Amygdala (tissue), 56 donors: ENCODE data around the gene BRD1.

Source experiments
- DNase-seq, 56 donors: peaks; one replicate each; lab custom pipeline; 2025; lab: John Stamatoyannopoulos, UW

BRD1 gene

DNA sequence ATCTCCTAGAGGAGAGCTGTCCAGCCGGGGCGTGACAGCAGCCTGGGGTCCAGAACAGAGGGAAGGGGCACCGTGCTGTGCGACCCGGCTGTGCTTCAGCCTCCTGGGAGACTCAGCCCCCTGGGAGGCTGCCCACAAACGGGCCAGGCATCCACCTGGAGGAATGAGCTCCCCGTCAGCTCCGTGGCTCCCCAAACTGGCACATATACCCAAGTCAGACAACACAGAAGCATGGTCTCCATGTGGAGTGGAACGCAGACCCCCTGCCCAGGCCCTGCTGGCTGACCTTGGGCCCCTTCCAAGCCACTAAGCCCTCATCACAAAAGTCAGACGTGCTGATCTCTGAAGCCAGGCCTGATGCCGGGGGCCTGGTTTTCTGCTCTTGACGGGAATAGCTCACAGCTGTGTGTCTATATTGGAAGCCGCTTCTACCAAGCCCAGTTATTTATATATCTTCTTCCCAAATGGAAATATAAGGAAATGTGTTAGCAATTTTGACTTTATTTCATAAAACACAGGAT lies 91.7 kb downstream of the BRD1 start:
- no peak for DNase-seq

DNA sequence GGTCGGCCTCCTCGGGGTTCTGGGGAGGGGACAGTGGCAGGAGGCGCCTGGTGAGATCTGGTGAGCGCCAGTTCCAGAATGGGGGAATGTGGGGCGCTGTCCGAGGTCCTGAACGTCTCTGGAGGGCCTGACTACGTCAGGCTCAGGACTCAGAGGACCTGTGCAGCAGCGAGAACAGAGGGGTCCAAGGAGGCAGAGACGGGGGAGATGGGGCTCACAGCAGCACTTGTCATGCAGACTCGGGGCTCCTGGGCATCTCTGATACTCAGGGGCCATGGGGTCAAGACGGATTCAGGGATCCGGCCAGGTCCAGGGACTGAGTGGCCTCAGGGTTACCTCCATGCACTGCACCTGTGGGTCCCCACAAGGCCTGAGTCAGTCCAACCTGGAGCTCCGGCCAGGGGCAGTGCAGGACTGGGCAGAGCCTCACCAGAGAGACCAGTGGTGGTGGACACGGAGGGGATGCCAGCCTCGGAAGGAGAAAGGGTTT lies 92.2 kb downstream of the BRD1 start:
- no peak for DNase-seq

DNA sequence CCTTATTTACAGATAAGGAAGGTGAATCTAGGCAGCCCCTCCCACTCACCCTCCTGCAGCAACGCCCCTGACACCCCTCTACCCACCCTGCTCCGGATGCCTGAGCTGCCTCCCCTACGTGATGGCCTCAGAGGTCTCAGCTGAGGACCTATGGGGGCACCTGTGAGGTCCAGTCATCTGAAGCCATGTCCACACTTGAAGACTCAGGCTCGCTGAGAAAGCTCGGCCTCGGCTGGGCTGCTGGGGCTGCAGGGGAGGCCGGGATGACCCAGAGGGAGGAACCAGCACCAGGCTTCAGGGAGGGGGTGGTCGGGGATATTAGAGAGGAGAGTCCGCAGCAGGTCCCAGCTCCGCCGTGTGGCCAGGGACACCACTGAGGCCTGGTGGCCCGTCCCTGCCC lies 92.8 kb downstream of the BRD1 start:
- no peak for DNase-seq

DNA sequence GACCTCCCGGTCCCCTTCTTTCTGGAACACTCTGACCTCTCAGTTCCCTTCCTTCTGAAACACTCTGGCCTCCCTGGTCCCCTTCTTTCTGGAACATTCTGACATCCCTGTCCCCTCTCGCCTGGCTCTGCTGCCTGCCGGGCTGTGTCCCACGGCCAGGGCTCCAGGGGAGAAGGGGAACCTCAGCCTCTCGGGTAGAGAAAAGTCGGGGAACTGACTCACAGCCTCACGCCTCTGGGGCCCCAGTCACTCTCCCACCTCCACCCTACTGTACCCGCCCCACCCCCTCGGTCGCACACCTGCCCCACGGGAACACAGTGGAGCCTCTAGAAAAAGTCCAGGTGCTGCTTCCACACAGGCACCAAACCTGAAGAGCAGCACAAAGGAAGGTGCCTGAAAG lies 93.3 kb downstream of the BRD1 start:
- no peak for DNase-seq

DNA sequence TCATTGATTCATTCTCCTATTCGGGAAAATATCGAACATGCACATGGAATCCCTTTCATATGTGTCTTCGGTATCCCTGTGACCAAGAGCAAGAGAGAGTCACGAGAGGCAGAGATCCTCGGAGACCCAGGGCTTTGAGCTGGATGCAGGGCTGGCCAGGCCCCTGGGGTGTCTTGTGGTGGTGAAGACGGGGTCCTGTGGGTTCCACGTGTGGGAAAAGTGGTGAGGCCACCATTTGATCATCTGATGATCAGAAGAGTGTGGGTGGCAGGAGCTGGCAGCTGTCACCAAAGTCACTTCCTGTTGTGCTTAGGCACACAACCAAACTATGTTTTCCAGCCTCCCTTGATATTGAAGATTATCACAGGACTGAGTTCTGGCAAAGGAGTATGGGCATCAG lies 94.0 kb downstream of the BRD1 start:
- no peak for DNase-seq

DNA sequence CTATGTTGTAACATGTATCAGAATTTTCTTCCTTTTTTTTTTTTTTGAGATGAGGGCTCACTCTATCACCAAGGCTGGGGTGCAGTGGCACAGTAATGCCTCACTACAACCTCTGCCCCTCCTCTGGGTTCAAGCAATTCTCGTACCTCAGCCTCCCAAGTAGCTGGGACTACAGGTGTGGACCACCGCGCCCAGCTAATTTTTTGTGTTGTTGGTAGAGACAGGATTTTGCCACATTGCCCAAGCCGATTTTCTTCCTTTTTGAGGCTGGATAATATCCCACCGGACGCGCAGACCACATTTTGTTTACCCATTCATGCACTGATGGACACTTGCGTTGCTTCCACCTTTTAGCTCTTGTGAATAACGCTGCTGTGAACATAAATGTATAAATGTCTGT lies 97.0 kb downstream of the BRD1 start:
- no peak for DNase-seq

DNA sequence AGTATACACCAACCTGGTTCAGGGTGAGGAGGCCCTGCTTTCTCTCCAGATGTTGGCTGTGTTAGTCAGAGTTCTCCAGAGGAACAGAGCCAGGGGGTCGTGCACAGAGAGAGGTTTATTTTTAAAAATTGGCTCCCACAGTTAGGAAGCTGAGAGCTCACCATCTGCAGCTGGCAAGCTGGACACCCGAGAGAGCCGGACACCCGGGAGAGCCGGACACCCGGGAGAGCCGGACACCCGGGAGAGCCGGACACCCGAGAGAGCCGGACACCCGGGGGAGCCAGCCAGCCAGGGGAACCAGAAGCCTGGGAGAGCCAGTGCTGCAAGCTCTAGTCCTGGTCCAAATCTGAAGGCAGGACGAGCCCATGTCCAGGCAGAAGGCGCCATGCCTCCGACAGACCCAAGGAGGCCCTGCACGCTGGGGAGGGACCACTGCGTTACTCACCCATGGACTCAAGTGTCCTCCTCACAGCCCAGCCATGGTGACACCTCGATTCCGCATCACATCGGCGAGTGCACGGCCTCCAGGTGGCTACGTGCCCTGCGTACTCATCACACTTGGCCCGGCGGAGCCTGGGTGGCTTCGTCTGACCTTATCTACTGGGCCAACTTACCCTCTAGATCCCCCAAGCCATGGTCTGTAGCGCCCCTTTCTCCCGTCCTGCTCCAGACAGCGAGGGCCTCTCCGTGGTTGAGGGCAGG lies 99.0 kb downstream of the BRD1 start:
- DNase-seq, result no peak

DNA sequence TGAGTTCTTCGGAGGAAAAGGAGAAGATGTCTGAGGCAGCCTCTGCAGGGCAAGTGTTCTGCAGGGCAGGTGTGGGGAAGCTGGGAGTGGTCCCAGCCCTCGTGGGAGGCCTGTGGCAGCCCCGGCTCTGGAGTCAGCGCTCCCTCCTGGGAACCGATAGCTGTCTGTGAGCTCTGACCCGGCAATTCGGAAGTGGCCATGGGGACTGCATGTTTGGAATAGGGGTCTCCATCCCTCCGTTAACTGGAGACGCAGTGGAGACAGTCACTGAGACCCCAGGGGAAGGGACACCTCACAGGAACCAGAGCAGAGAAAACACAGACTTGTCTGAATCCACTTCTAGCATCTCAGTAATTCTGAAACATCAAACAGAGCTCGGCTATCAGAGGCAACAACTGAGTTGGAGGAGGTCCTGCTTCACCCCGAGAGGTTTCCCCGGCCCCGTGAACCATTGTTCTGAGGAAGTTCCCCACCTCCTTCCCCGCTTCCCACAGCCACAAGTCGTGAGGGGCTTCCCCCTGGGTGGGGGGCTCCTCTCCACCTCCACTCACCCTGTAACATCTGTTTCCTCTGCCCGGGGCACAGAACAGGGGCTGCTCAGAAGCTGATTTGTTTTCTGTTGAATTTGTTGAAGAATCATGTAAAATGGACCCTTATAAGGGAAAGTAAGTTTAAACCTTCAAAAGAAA lies 99.6 kb downstream of the BRD1 start:
- no peak for DNase-seq

DNA sequence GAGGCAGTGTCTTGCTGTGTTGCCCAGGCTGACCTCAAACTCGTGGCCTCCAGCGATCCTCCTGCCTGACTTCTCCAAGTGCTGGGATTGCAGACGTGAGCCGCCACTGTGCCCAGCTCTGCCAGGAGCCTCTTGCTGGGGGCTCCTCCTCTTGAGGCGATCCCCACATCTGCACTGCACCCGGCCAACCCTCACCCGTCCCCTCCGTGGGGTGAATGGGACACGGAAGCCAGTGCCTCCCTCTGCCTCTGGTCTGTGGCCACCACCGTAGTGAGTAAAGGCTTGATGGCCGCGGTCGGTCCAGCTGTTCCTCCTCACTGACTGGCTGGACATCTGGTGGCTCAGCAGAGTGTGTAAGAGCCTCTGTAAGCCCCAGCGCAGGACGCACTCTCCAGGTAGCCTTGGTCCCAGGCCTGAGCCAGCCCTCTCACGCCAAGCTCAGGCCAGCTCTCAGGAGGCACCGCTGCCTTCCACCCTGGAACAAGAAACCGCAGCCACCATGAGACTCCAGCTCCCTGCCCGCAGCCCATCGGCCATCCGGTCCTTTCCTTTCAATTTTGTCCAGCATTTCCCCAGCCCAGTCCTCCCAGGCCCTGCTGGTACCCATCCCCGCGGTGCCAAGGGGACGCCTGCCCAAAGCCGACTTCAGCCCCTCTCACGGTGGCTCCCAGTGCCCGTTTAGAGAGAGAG lies 100.3 kb downstream of the BRD1 start:
- no peak for DNase-seq

DNA sequence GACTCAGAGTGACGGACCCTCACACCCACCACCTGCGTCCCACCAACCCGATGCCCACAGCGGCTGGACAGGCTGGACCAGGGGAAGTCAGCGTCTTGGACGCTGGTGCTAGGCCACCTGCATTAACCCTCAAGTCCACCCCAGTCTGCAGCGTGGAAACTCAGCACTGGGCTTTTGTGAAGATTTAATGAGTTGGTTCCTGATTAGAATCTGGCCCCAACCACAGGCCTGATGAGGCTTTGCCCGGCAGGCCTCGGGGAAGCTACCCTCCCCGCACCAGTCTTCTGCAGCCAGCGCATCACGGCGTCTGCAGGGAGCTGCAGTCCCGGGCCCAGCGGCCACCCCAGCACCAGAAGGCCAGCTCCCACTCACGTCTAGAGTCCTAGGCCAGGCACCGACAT lies 101.0 kb downstream of the BRD1 start:
- DNase-seq, result no peak

DNA sequence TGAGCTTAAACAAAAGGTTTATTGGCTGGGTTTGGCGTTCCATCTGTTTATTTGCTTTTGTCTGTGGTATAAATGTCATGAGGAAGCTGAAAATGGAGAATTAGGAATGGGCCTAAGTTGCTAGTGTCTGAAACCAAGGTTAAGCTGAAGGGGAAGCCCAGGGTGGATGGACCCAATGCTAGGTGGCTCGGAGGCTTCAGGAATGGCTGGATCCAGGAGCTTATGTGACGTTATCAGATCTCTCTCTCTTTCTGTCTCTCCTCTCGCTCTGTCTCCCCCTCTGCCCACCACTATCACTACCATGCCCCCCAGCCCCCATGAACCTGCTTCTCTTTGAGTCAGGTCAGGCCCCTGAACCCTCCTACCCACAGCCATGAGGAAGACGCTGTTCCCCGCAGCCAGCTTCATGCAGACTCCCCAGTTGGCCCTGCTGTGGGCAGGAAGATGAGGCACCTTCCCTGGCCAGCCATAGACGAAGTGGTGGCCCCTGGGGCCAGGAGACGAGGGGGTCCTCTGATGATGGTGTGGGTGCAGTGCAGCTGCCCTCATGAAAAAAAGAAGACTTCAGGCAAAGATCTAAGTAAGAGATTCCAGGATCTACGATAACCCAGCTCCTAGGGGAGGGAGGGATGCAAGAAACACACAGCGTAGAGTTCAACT lies 101.5 kb downstream of the BRD1 start:
- DNase-seq, result no peak

DNA sequence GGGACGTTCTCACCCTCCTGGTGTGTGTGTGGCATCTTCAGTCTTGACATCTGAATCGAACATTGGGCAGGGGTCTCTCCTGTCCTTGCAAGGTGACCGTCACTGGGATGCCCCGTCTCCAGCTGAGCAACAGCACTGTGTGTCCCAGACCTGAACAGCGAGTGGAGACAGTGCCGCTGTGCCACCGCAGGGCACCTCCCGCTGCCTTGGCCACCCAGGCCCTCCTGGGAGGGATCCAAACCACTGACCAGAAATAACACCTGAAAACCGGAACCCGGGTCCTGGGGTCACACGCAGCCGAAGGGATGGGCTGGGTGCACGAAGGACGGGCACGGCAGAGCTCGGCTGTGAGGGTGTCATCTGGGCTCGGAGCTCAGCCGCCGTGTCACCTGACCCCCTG lies 102.2 kb downstream of the BRD1 start:
- DNase-seq, result no peak

DNA sequence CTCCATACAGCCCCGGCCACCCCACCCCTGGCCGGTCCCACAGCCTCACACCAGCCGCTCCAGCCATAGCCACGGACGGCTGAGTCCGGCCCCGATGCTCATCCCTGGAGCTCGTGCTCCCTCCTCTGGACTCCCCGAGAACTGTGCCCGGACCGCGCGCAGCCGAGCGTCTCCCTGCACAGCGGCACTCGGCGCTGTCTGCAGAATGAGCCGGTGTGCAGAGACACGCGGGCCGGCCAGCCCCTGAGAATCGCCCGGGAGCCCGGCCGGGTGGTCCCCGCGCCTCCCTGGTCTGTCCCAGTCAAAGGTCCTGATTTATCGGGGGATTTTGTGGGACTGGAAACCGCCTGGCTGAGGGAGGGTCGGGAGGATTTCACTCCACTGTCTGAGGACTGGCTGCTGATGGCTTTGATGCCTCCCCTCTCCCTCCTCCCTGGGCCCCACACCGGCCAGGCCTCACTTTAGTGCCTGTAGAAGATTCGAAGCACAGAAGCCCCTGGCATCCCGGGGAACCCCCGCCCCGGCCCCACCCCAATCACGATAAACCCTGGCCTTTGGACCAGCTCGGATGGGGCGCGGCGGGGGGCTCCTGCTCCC lies 102.7 kb downstream of the BRD1 start:
- peak in 48 of 56 donors; percentile 7 to 76 (median 35) for DNase-seq

DNA sequence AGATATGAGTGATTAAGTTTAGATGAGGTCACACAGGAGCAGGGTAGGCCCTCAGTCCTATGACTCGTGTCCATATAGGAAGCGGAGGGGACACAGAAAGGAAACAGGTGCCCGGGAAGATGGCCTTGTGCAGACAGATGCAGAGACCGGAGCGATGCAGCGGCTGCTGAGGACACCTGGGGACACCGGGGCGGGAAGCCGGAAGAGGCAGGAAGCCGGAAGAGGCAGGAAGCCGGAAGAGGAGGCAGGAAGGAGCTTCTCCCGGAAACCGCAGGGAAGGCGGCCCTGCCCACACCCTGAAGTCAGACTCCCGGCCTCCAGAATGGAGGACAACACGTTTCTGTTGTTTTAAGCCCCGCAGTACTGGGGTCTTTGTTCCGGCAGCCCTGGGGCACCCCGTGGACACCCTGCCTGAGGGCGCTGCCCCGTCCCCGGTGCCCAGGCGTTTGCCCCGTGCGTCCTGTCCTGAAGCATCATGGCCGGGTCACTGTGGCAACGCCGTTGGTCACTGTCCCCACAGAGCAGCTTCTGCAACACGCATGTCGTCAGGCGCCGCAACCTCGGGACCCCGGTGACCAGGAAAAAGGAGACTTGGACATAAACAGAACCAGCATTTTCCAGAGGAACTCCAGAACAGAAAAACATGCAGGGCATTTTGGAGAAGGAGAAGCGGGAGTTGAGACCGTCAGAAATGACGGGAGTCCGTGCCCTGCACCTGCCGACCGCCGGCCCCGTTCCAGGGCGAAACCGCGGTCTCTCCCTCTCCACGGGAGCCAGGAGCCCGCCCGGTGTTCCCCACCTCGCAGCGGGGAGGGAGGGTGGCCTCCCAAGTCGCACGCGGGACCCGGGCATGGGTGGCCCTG lies 103.4 kb downstream of the BRD1 start:
- no peak for DNase-seq

DNA sequence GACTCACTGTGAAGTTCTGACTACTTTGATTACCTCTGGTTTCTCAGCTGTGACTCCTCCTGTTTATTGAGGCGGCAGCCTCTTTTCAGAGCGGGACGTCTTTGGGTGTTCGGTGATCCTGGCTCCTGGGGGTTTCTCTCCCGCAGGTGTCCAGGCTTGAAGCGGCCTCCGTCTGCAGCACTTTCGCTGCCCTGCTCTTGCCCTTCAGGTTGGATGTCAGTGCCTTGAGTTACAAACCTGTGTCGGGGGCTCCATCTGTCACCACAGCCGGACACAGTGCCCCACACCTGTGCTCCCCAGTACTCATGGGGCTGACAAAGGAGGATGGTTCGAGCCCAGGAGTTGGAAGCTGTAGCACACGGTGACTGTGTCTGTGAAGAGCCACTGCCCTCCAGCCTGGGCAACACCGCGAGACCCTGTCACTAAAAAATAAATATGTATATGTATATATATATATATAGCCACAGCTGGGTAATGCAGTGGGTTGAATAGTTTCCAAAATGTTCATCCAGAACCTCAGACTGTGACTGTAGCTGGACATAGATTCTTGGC lies 104.1 kb downstream of the BRD1 start:
- DNase-seq, result no peak
